Measurements from ENCODE around the gene SEPTIN10.
"Not testable (repeated sequence)": the region's sequence is repeated elsewhere in the genome, so short reads cannot be mapped to it uniquely, and the experiment has no call there.

SEPTIN10 gene

DNA sequence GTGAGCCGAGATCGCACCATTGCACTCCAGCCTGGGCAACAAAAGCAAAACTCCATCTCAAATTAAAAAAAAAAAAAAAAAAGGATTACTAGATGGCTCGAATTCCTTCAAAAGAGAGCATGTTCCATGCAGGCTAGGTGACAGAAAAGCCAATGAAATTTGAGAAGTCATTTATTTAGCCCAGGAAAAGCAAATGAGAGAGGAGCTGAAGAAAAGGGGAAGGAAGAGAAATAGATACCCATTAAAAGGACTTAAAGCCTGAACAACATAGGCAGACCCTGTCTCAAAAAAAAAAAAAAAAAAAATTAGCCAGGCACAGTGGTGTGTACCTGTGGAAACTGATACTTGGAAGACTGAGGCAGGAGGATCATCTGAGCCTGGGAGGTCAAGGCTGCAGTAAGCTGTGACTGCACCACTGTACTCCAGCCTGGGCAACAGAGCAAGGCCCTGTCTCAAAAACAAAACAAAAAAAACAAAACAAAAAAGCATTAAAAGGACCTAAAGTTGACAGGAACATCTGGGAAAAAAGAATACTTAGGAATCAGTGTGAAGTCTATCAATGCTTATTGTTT is 11.1 kb downstream of the SEPTIN10 start:
- DNase-seq (ENCODE audit: low read depth in 2 of 2), result no peak

GRCh38 chr2:109601783-109602182 is 12.0 kb downstream of the SEPTIN10 start:
- DNase-seq (ENCODE audit: low read depth in 2 of 2), result no peak

GRCh38 chr2:109597283-109597682 is 16.5 kb downstream of the SEPTIN10 start:
- no peak for DNase-seq (ENCODE audit: low read depth in 2 of 2)

DNA sequence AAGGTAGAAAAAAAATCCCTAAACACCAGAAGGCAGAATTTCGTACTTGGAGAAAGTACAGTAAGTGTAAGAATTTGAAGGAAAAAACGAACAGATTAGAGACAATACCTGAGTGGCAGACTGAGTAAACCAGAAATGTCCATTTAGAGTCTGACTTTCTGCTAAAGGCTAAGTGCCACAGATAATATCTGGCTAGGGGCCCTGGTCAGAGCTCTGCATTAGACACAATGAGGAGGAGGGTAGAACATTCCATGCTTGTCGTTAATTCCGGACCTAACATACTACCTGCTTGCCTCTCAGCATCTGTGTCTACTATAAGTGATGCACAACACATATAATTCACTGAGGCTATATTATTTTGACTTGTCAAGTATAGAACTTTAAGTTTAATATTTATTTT is 18.1 kb downstream of the SEPTIN10 start:
- no peak for DNase-seq (ENCODE audit: low read depth in 2 of 2)

DNA sequence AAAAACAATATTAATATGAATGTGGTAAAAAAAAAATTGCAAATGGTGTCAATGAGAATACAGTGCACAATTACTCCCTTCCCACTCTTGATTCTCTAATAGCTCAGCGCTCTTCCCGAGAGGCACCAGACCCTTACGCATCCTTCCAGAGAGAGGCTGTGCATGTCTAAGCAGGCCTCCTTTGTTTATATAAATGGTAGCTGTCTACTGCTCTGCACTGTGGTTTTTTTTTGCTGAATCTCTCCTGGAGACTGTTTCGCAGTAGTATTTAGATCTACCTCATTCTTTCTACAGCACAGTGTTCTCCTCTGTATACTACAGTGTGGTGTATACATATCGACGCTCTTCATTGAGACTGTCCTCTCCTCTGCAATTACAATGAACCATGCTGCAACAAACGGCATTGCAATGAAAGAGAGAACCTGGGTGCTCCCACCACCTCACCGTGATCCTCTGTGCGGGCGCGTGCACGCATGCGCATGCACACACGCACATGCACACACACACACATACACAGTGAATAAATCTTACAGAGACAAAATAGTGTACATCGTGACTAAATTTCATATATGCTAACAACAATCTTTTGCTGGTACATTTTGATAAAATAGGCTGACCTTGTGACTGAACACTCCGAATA is 19.4 kb downstream of the SEPTIN10 start:
- no peak for DNase-seq (ENCODE audit: low read depth in 2 of 2)

DNA sequence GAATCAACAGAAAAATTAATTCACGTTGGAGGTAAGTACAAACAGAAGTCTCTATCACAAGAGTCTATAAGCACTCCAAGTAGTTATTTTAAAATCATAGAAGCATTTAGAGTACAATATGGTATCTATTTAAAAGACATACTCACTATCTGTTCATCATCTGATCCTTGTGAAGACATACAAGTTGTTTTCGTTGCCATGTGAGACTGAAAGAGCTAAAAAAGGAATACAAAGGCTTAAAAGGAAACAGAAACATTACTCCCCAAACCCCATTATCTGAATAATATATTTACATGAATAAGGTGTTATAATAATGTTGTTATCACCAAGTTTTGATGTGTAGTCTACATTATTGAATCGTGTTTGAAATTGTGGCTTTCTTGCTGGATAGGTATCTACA is 20.9 kb downstream of the SEPTIN10 start:
- no peak for DNase-seq (ENCODE audit: low read depth in 2 of 2)

- DNase-seq (ENCODE audit: low read depth in 2 of 2), result no peak
Measured at GRCh38 chr2:109591206-109591605, 22.6 kb downstream of the SEPTIN10 start.

GRCh38 chr2:109586687-109587086 is 27.1 kb downstream of the SEPTIN10 start:
- no peak for DNase-seq (ENCODE audit: low read depth in 2 of 2)

- DNase-seq (ENCODE audit: low read depth in 2 of 2), result no peak
Measured at GRCh38 chr2:109582928-109583895, 30.6 kb downstream of the SEPTIN10 start.

- not testable (repeated sequence) for DNase-seq (ENCODE audit: low read depth in 2 of 2)
Measured at GRCh38 chr2:109577630-109578029, 36.1 kb downstream of the SEPTIN10 start.

- DNase-seq (ENCODE audit: low read depth in 2 of 2), result no peak
Measured at GRCh38 chr2:109575373-109575772, 38.4 kb downstream of the SEPTIN10 start.

- no peak for DNase-seq (ENCODE audit: low read depth in 2 of 2)
Measured at GRCh38 chr2:109563980-109564550, 49.7 kb downstream of the SEPTIN10 start.

DNA sequence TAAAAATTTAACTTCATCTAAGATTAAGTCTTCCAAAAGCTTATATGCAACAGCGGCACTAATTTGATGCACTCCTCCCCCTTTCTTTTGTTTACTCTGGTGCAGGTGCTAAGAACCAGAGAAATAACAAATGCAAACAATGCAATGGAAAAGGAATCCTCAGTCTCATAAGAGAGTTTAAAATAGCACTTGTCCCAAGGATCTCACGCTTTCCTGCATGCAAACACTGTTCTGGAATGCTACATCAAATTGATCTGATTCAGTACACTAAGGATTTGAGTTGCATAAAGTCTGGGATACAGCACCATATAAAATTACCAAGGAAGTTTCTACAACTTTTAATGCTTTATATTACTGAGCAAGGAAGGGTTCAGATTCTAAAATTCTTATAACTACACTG is 50.5 kb downstream of the SEPTIN10 start:
- DNase-seq (ENCODE audit: low read depth in 2 of 2), result no peak

DNA sequence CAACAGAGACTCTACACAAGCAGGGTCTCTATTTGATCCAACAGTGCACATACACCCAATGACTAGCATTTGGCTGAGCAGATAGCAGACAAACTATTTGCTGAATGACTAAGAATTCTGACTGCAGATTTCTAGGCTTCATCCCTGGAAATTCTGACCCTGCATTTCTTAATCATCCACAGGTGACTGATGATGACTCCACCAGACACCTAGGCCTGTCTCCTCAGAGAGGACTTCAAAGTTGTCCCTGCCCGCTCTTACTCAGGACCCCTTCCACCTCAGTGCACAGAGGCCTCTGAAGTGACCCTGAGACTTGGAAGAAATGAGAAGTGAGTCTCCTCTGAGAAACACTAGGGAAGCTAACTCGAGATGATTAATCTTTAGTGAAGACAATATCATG is 51.3 kb downstream of the SEPTIN10 start:
- DNase-seq (ENCODE audit: low read depth in 2 of 2), result no peak

GRCh38 chr2:109560265-109560664 is 53.5 kb downstream of the SEPTIN10 start:
- no peak for DNase-seq (ENCODE audit: low read depth in 2 of 2)

- no peak for DNase-seq (ENCODE audit: low read depth in 2 of 2)
Measured at GRCh38 chr2:109558076-109558882, 55.5 kb downstream of the SEPTIN10 start.

- DNase-seq (ENCODE audit: low read depth in 2 of 2), result no peak
Measured at GRCh38 chr2:109557309-109557708, 56.5 kb downstream of the SEPTIN10 start.

DNA sequence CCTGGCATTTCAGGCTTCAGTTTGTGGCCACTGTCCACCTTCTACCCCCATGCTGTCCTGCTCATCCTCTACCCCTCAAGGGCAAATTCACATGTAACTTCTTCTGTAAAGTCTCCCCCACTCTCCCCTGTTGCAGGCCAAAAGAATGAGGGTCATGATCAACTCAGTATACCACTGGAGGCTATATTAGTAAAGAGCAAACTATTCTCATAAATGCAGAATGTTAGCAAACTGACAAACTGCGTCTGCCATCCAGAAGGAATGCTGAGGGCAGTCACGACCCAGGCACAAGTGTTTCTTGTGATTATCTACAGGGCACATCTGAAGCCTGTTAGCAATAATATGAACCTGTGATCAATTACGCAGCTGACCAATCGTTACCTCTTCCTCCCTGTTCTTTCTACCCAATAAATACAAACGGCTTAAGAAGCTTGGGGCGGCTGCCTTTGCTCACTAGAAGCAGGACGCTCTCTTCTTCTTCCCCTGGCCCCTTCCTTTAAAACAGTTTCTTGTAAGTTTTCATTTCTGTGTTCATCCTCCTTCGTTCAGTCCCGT is 58.3 kb downstream of the SEPTIN10 start:
- no peak for DNase-seq (ENCODE audit: low read depth in 2 of 2)

DNA sequence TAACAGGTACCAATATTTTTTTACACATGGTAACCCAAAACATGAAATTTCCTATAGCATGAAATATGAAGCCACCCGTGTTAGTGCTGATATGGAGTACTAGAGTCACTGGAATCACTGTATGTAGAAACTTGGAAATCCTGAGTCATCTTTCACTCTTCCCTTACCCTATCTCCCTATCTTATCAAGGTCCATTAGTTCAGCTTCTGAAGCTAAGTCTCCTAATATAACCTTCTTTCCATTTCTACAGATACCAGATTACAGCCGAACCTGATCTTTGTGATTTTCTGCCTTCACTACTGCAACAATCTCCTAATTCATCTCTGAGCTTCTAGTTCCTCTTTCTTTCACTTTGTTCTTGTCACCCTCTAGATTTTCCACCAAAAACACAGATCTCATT is 59.0 kb downstream of the SEPTIN10 start:
- no peak for DNase-seq (ENCODE audit: low read depth in 2 of 2)

DNA sequence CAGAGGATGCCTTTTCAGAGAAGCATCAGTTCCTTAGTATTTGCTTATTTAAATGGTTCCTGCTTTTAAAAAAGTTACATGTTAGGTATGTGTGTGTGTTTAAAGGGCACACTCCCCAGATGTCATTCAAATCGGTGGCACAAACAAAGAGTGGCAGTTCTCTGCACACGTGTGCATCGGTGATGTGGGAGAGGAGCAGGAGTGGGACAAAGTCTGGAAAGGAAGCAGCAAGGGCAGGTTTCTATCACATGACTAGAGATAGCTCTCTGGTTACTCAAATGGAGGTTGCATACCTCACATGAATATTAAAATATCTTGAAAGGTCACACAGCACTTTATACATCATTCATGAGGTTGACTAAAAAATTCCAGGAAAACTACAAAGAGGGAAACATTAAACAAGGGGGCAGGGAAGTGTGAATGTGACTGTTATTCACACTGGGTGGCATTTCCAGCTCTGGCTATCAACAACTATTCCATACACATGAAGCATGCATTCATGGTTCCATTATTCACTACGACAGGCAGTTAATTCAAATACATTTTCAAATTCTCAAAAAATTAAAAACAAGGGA is 64.7 kb downstream of the SEPTIN10 start:
- no peak for DNase-seq (ENCODE audit: low read depth in 2 of 2)

GRCh38 chr2:109547280-109547679 is 66.5 kb downstream of the SEPTIN10 start:
- no peak for DNase-seq (ENCODE audit: low read depth in 2 of 2)

Measured in activated CD8-positive, alpha-beta memory T cell treated with anti-CD3 and anti-CD28 coated beads for 4 hours (primary cell).